ENCODE measurements around the gene PRR23E.

Gene PRR23E, protein sequence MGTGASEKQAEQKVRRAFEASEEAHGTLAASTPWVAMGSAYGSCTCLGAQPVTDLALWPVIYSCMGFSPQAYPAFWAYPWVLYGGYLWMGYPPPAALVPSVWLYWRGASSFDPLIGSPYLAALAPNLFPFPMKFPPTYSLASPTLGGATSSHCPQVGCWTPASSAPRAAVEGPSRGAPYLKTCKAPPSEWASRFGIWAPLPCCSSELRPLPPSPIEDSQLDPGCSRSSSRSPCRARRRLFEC

DNA sequence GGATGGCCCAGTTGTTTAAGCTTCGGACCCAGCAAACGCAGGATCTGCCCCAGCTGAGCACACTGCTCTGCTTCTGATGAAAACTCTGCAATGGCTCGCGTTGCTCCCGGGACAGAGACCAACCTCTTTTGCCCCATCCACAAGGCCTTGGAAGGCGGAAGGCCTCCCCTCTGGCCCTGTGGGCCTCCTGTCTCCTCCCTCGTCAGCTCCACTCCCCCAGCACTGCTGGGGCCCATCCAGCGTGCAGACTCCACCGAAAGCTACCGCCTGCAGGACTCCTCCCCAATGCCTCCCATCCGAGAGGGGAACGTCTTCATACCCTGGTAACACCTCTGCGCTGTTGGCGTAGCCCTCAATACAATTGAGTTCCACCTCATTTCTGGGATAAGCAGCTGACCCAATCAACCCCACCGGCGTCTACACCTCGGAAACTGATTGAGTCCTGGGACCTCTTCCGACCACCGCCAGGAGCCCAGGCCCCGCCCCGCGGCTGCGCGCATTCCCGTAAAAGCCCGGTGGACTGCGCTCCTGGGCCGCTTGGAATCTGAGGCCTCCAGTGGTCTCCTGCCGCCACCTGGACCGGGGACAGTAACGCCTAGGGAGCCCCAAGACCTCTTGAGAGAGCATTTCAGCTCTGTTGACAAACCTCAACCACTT lies at the start of gene PRR23E:
Gene PRR23E (plus strand): TSS at position 556 of the 657 bp plus-strand sequence. CDS start 3,555 bp downstream, outside the sequence.
- DNase-seq, result no peak

- no peak for DNase-seq
Observed at GRCh38 chr3:127143172-127143571, 49.8 kb upstream of the PRR23E start.

- DNase-seq, result no peak
Observed at GRCh38 chr3:127144631-127145030, 48.3 kb upstream of the PRR23E start.

DNA sequence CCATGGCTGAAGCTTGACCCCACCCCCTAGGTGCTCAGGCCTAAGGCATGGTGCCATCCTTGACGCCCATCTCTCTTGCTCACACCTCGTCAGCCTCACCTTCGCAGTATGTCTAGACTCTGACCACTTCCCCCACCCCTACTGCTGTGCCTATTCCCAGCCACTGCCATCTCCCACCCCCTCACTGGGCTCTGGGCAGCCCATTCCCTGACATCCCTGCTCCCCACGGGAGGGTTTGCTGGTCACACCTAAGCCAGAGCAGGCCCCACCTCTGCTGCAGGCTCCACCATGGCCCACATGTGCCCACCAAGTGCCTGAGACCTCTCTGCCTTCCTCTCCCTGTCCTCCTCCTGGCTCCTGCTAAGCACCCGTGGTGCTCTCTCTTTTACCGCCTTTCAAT lies 47.7 kb upstream of the PRR23E start:
- DNase-seq, result no peak

GRCh38 chr3:127147291-127147885 lies 45.5 kb upstream of the PRR23E start:
- DNase-seq, result no peak

- DNase-seq, result no peak
Observed at GRCh38 chr3:127149621-127150310, 43.2 kb upstream of the PRR23E start.

GRCh38 chr3:127150513-127151250 lies 42.2 kb upstream of the PRR23E start:
- no peak for DNase-seq

GRCh38 chr3:127151251-127151564 lies 41.7 kb upstream of the PRR23E start:
- DNase-seq, result no peak

GRCh38 chr3:127151992-127152650 lies 40.8 kb upstream of the PRR23E start:
- DNase-seq, result no peak

GRCh38 chr3:127152684-127153505 lies 40.0 kb upstream of the PRR23E start:
- no peak for DNase-seq

GRCh38 chr3:127153506-127153815 lies 39.5 kb upstream of the PRR23E start:
- no peak for DNase-seq

DNA sequence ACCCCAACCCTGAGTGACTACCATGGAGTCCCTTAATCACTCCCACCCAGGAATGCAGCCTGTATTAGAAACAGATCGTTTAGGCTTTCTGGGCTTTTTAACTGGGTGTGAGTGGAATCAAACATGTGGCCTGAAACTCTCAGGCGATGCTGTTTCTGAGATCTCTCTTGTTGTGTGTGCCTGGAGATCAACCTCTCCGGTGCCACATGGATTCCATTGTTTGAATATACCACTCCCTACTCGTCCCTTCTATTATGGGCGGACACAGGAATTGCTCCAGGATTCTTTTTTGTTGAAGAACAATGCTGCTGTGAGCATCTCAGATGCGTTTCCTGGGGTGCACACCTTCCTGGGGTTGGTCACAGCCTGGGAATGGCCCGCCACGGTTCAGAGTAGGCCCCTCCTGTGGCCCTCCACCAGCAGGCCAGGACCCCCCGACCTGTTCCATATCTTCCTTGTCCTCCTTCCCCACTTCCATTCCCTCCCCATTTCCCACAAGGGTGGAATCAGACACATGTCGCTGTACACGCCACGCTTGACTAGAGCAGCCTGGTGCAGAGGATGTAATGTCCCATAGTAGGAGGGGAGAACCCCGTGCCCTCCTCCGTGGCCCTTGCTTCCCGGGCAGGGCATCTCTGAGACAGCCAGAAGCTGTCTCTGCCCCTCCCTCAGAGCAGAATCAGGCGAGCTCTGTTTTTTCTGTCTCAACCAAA lies 36.4 kb upstream of the PRR23E start:
- DNase-seq, result no peak

DNA sequence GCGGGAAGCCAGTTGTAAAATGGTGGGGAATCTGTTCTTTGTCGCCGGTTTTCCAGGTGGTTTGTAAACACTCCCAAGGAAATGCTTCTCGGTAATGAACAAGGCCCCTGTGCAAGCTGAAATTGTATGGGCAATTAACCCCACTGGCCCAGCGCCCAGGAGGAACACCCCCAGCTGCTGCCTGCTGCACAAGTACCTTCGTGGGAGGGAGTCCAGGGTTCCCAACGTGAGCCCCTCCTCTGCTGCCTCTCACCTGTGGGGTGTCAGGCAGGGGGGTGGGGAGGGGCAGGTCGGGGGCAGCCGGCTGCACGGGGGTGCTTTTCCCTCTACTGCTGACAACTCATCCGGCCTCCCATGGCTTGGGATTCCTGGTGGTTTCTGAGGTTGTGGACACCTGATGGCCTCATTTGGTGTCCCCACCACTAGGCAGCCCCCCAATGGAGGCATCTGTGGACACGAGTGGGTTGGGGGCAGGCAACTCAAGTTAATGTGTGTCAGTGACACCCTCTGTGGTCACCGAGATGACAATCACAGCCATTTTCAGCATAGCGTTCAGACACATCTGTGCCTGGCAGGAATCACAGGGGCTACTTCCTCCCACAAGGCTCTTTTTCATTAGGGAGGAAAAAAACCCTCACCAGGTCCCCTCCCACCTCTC lies 35.6 kb upstream of the PRR23E start:
- DNase-seq, result no peak

- no peak for DNase-seq
Observed at GRCh38 chr3:127158614-127159229, 34.2 kb upstream of the PRR23E start.

DNA sequence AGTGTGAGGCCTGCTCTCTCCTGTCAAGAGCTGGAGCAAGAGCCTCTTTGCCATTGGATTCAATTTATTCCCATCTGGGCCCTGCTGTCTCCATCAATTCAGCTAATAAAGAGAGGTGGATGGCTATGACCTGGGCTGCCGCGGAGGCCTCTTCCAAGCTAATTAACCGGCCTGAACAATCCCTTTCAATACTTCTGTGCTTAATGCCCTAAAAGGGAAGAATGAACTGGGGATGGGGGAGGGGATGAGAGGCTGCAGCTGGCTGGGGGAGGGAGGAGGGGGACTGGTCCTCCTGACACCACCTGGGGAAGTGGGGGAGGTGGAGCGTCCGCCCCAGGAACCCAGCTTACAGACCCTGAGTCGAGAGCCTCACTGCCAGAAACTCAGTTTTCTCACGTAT lies 33.4 kb upstream of the PRR23E start:
- no peak for DNase-seq

DNA sequence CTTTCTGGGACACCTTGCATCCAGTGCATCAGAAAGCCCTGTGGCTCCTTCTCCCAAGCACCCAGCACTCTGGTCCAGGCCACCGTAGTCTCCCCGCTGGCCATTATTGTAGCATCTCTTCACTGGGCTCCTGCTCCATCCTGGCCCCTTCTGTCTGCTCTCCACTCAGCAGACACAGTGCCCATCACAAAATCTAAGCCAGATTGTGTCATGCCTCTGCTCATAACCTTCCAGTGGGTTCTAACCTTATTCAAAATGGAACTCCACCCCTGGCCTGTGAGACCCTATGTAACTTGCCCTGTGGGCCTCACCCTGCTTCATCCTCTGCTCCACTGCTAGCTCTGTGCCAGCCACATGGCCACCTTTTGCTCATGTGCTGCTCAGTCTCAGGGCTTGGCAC lies 31.7 kb upstream of the PRR23E start:
- no peak for DNase-seq

GRCh38 chr3:127161973-127162579 lies 30.9 kb upstream of the PRR23E start:
- no peak for DNase-seq

GRCh38 chr3:127162947-127163645 lies 29.8 kb upstream of the PRR23E start:
- DNase-seq, result no peak

DNA sequence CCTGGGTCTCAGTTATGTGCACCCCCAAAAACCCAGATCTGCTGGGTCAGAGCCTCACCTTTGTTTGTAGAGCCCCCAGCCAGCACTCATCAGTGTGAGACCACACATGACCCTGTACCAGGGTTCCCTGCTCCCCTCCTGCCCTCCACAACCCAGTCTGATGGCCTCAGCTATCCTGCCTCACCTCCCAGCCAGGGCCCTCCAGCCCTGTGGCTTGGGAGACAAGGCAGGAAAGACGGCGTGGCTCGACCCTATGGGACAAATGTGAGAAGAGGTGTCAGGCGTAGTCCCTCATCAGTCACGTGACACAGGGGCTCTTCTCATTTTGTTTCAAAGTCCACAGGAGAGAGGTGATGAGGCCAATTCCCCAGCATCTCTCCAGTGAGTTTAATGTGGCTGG lies 28.3 kb upstream of the PRR23E start:
- DNase-seq, result no peak
